BJ (cell line): ENCODE results near the gene CNTFR. TPM values are rescaled to one million over a fixed set of nuclear protein-coding genes. Genes with fewer than 3 reads are reported as not detected.

Experiments used
- CTCF ChIA-PET: fragments of 350-600 bp; formaldehyde crosslinking; extraction: SDS; loops from one replicate; lab custom pipeline; 2021; ENCODE audit warnings: antibody characterized with exemption, inconsistent platforms; lab: Yijun Ruan, JAX
- POLR2A ChIA-PET: fragments of 300-600 bp; sonication (Branson Sonifier 250); formaldehyde crosslinking; extraction: SDS; loops from one replicate; lab custom pipeline; 2021; ENCODE audit warnings: antibody characterized with exemption; lab: Charles Lee
- DNase-seq: peaks from one replicate; pipeline ENCODE4 v3.0.0-alpha.2; 2011; ENCODE audit warnings: low read depth
- H3K27me3 ChIP-seq: 2 replicates; pipeline ENCODE4 v1.6.0; 2011; ENCODE audit warnings: low read length; ENCODE audit not compliant: control insufficient read depth, insufficient read depth
- H3K36me3 ChIP-seq: 2 replicates; pipeline ENCODE4 v1.5.1; 2011; ENCODE audit warnings: low read length; ENCODE audit not compliant: control insufficient read depth, insufficient read depth
- H3K4me3 ChIP-seq: 2 replicates; pipeline ENCODE4 v1.5.1; 2011; ENCODE audit warnings: low read depth, mild to moderate bottlenecking, control low read depth, low read length
- polyA plus RNA-seq: library from polyadenylated mRNA; depleted of rRNA; stranded (reverse); fragments of >200 nt; gene quantifications from 2 replicates; pipeline ENCODE4 v1.2.3, GENCODE V29; 2011
- TF ChIP-seq, protein P1 (sequence below): IDR thresholded peaks from 2 replicates; pipeline ENCODE4 v1.5.1; 2011; ENCODE audit warnings: low read depth, mild to moderate bottlenecking, control low read depth, inconsistent platforms, low read length, moderate library complexity; ENCODE audit not compliant: insufficient read depth

The CNTFR gene
- polyA plus RNA-seq, 1 experiment, result 0.09 TPM

DNA sequence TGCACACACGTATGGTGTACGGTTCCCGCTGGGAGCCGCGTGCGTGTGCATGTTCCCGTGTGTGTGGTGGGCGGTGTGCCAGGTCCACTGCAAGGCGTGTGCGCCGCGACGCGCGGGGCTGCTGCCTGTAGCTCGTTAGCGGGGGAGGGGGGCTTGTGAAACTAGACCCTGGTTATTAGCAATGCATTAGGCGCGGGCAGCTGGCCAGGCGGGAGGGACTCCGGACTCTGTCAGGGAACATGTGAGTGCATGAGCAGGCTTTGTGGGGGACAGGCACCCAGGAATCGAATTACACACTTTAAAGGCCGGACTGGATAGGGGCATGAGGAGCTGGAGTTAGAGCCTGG, 34.5 kb downstream of the CNTFR start:
- no peak for DNase-seq
- H3K36me3 ChIP-seq, result no peaks in the 10 kb centered on the region
- H3K4me3 ChIP-seq, result no peak overlapping the region
- ChIA-PET POLR2A (no interaction called here), CTCF (interaction anchor here (1.6 to 1.7 kb wide), 2 partner anchors 8 to 36 kb away, joined by 4 to 5 read pairs; no protein-coding TSS in a partner anchor)
- H3K27me3 ChIP-seq, result peaks cover 13% of the 10 kb centered on the region
- TF ChIP-seq, protein P1, sequence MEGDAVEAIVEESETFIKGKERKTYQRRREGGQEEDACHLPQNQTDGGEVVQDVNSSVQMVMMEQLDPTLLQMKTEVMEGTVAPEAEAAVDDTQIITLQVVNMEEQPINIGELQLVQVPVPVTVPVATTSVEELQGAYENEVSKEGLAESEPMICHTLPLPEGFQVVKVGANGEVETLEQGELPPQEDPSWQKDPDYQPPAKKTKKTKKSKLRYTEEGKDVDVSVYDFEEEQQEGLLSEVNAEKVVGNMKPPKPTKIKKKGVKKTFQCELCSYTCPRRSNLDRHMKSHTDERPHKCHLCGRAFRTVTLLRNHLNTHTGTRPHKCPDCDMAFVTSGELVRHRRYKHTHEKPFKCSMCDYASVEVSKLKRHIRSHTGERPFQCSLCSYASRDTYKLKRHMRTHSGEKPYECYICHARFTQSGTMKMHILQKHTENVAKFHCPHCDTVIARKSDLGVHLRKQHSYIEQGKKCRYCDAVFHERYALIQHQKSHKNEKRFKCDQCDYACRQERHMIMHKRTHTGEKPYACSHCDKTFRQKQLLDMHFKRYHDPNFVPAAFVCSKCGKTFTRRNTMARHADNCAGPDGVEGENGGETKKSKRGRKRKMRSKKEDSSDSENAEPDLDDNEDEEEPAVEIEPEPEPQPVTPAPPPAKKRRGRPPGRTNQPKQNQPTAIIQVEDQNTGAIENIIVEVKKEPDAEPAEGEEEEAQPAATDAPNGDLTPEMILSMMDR, result no peak

DNA sequence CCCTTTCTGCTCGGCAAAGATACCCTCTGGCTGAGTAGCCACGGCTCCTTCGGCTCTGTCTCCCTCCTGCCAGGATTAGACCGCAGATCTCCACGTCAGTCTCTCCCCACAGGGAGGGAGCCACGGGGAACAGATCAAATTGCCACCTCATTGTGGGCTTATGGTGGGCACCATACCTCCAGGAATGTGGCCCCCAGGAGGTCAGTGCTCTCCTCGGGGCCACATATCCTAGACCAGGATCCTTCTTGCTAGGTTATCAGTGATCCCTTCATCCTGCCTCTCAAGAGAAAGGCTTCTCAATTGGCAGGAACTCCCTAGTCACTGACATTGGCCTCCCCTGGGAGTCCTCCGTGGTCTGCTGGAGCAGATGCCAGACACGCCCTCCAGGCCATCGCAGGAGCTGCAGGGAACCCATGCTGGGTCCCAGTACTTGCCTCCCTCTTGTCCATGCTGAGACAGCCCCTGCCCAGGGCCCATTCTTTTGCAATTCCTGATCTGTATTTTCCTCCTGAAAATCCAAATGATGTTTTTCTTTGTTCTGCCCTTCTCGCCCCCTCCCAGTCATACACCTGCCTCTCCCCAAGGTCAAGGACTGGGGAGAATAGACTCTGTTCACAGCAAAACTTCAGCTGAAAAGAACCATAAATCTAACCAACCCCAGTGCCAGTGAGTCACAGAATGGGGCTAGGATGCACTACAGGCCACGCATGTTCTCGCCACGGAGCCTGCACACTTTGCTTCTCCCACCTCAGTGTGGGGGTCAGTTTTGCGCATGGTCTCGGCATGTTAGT, 35.1 kb downstream of the CNTFR start:
- Histone ChIP-seq H3K27me3 (peaks cover 13% of the 10 kb centered on the region), H3K36me3 (no peaks in the 10 kb centered on the region), H3K4me3 (no peak overlapping the region)
- ChIA-PET POLR2A (no interaction called here), CTCF (interaction anchor here (1.6 kb wide), 1 partner anchor 37 kb away, joined by 4 read pairs; no protein-coding TSS in a partner anchor)
- no peak for DNase-seq
- TF ChIP-seq, protein P1, result no peak

- H3K4me3 ChIP-seq, result no peak overlapping the region
- POLR2A ChIA-PET, result no interaction called here
- DNase-seq, result no peak
- TF ChIP-seq, protein P1, result no peak
- H3K36me3 ChIP-seq, result no peaks in the 10 kb centered on the region
- CTCF ChIA-PET, result interaction anchor here (1.3 to 1.4 kb wide), 2 partner anchors 38 to 50 kb away, joined by 3 to 6 read pairs; no protein-coding TSS in a partner anchor
- H3K27me3 ChIP-seq, result peaks cover 11% of the 10 kb centered on the region
These were observed 36.0 kb downstream of the CNTFR start for GRCh38 chr9:34553511-34554021.

- TF ChIP-seq, protein P1, result no peak
- ChIA-PET CTCF (interaction anchor here (1.3 to 1.4 kb wide), 2 partner anchors 39 to 51 kb away, joined by 3 to 6 read pairs; no protein-coding TSS in a partner anchor), POLR2A (interaction anchor here (0.6 kb wide), 1 partner anchor 112 kb away, joined by 3 read pairs; no protein-coding TSS in a partner anchor)
- no peak for DNase-seq
- no peak overlapping the region for H3K4me3 ChIP-seq
- peaks cover 10% of the 10 kb centered on the region for H3K27me3 ChIP-seq
- H3K36me3 ChIP-seq, result no peaks in the 10 kb centered on the region
These were observed 36.5 kb downstream of the CNTFR start for GRCh38 chr9:34552986-34553385.

- peaks cover 10% of the 10 kb centered on the region for H3K27me3 ChIP-seq
- ChIA-PET POLR2A (interaction anchor here (0.6 kb wide), 1 partner anchor 112 kb away, joined by 3 read pairs; no protein-coding TSS in a partner anchor), CTCF (interaction anchor here (1.3 to 6.6 kb wide), 3 partner anchors 39 to 51 kb away, joined by 3 to 119 read pairs (median 6); no protein-coding TSS in a partner anchor)
- no peak for DNase-seq
- no peak overlapping the region for H3K4me3 ChIP-seq
- TF ChIP-seq, protein P1, result no peak
- H3K36me3 ChIP-seq, result no peaks in the 10 kb centered on the region
These were observed 36.9 kb downstream of the CNTFR start for GRCh38 chr9:34552606-34552981.
